ENCODE measurements around the gene VAC14.
"Not testable (repeated sequence)": the region's sequence is repeated elsewhere in the genome, so short reads cannot be mapped to it uniquely, and the experiment has no call there.

The VAC14 gene

GRCh38 chr16:70646260-70647241 lies 154.4 kb downstream of the VAC14 start, which contains the start of gene IL34:
Gene IL34 (plus strand): TSS chr16:70646559. CDS start chr16:70646948, 389 bp downstream.
- DNase-seq (ENCODE audit: low read depth): no peak

DNA sequence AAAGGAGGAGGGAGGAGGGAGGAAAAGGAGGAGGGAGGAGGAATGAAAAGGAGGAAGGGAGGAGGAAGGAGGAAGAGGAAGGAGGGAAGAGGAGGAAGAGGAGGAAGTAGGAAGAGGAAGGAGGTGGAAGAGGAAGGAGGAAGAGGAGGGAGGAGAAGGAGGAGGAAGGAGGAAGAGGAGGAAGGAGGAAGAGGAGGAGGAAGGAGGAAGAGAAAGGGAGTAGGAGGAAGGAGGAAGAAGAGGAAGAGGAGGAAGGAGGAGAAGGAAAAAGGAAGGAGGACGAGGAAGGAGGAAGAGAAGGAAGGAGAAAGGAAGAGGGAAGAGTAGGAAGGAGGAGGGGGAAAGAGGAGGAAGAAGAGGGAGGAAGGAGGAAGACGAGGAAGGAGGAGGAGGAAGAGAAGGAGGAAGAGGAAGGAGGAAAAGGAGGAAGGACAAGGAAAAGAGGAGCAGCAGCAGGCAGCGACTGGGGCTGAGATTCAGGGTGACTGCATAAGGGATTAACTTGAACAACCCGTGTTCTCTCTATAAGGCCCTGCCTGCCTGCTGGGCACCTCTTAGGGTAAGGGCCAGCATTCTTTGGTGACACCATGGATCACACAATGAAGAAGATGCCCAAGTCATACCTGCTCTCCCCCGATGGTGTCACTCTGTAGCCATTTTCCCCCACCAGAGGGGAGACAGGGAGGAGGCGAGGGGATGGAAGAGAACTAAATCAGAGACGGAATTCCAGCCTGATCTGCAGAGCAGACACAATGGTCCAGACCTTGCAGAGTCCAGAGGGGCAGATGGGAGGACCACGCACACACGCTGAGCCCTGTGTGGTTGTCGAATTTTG lies 156.0 kb downstream of the VAC14 start:
- no peak for DNase-seq (ENCODE audit: low read depth)

DNA sequence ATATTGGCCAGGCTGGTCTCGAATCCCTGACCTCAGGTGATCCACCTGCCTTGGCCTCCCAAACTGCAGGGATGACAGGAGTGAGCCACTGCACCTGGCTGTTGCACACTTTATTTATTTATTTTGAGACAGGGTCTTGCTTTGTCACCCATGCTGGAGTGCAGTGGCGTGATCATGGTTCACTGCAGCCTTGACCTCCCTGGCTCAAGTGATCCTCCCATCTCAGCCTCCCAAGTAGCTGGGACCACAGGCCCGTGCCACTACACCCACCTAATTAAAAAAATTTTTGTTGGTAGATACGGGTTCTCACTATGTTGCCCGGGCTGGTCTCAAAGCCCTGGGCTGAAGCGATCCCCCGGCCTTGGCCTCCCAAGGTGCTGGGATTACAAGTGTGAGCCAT lies 157.7 kb downstream of the VAC14 start:
- not testable (repeated sequence) for DNase-seq (ENCODE audit: low read depth)

- no peak for DNase-seq (ENCODE audit: low read depth)
Measured at GRCh38 chr16:70642633-70643032, 158.3 kb downstream of the VAC14 start.

DNA sequence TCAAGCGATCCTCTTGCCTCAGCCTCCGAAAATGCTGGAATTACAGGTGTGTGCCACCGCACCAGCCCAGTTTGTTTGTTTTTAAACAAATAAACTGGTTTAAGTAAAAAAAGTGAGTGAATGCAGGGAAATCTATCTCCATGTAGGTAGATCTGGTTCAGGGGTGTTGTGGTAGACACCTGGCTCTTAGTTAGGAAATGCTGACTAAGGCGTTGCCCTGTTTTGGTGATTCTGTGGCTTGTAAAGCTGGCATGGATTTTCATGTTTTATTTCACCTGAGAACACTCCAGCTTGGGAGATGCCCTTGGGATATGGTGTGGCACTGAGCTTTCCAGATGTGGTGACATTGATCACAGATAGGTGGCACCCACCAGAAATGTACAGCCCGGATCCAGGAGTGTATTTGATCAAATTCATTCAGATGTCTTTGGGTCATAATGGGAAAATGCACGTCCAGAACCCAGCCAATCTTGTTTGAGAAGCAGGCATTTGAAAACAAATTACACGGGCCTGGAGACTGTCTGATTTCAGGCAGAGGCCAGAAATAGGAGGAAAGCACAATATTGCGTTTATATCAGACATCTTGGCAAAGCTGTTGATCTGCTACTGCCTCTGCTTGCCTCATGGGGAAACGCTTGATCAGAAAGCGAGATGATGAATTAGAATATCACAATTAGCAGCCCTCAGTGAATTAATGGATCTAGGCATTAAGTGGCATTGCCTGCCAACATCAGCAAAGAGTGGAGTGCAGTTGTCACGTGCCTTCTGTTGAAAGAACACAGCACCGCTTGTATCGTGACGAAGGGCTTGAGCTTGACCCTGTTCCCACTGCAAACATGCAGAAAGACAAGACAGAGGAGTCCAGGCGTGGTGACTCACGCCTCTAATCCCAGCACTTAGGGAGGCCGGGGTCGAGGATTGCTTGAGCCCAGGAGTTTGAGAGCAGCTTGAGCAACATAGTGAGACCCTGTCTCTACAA lies 161.9 kb downstream of the VAC14 start:
- no peak for DNase-seq (ENCODE audit: low read depth)
